WTC11 (cell line): ENCODE data around the gene UBE2D2. TPM values are rescaled to one million over a fixed set of nuclear protein-coding genes. Genes with fewer than 3 reads are reported as not detected.

Source experiments
- ATAC-seq: fragments of 200-7000 bp; cut with Tn5 transposase; 2 replicates; pipeline ENCODE4 v1.10.0; 2021; ENCODE audit warnings: mild to moderate bottlenecking, moderate library complexity
- CTCF ChIA-PET: fragments of 300-600 bp; sonication (Branson Sonifier 250); formaldehyde crosslinking; loops from one replicate; lab custom pipeline; 2021; ENCODE audit warnings: antibody characterized with exemption; lab: Charles Lee
- POLR2A ChIA-PET: fragments of 350-600 bp; sonication (Branson Sonifier 250); formaldehyde crosslinking; loops from one replicate; lab custom pipeline; 2021; ENCODE audit warnings: antibody characterized with exemption; lab: Charles Lee
- DNase-seq: peaks from one replicate; pipeline ENCODE4 v3.0.0; 2021; ENCODE audit warnings: low spot score
- H3K27ac Mint-ChIP-seq: 2 replicates; pipeline ENCODE4 v1.8.0; 2021; ENCODE audit warnings: mixed read lengths
- H3K27me3 Mint-ChIP-seq: 2 replicates; pipeline ENCODE4 v1.8.0; 2021; ENCODE audit warnings: low read depth, mild to moderate bottlenecking, moderate library complexity, mixed read lengths
- H3K36me3 Mint-ChIP-seq: 2 replicates; pipeline ENCODE4 v1.8.0; 2021; ENCODE audit warnings: mixed read lengths
- H3K4me1 Mint-ChIP-seq: 2 replicates; pipeline ENCODE4 v1.8.0; 2022; ENCODE audit warnings: mixed read lengths
- H3K4me3 Mint-ChIP-seq: 2 replicates; pipeline ENCODE4 v1.8.0; 2021; ENCODE audit warnings: mild to moderate bottlenecking, moderate library complexity, mixed read lengths
- H3K9me3 Mint-ChIP-seq: 2 replicates; pipeline ENCODE4 v1.8.0; 2021; ENCODE audit warnings: mixed read lengths
- CREB1 ChIP-seq: sonication (generic); formaldehyde crosslinking; IDR thresholded peaks from 2 replicates; pipeline ENCODE4 v1.8.0; 2023; ENCODE audit warnings: mild to moderate bottlenecking, missing genetic modification reagents
- EMX1 ChIP-seq: fragments of 250-450 bp; sonication (Bioruptor Pico); IDR thresholded peaks from 2 replicates; pipeline ENCODE4 v1.8.0; 2021; ENCODE audit warnings: mild to moderate bottlenecking
- ESRRA ChIP-seq: sonication (generic); formaldehyde crosslinking; IDR thresholded peaks from 2 replicates; pipeline ENCODE4 v1.8.1; 2022; ENCODE audit warnings: mild to moderate bottlenecking, missing genetic modification reagents, borderline replicate concordance
- JAZF1 ChIP-seq: fragments of 250-450 bp; sonication (Bioruptor Pico); IDR thresholded peaks from 2 replicates; pipeline ENCODE4 v1.9.0; 2021; ENCODE audit warnings: moderate library complexity, mild to moderate bottlenecking, inconsistent platforms
- MLX ChIP-seq: sonication (generic); formaldehyde crosslinking; IDR thresholded peaks from 2 replicates; pipeline ENCODE4 v1.8.1; 2023; ENCODE audit warnings: mild to moderate bottlenecking, missing genetic modification reagents, moderate library complexity
- MYBL2 ChIP-seq: sonication (generic); formaldehyde crosslinking; IDR thresholded peaks from 2 replicates; pipeline ENCODE4 v1.8.1; 2023; ENCODE audit warnings: mild to moderate bottlenecking, moderate library complexity, missing genetic modification reagents
- PRDM15 ChIP-seq: sonication (generic); formaldehyde crosslinking; IDR thresholded peaks from 2 replicates; pipeline ENCODE4 v1.8.0; 2022; ENCODE audit warnings: missing genetic modification reagents
- RORB ChIP-seq: fragments of 250-450 bp; sonication (Bioruptor Pico); IDR thresholded peaks from 2 replicates; pipeline ENCODE4 v1.9.0; 2021; ENCODE audit warnings: mild to moderate bottlenecking
- SOX15 ChIP-seq: fragments of 250-450 bp; sonication (Bioruptor Pico); IDR thresholded peaks from 2 replicates; pipeline ENCODE4 v1.9.0; 2021; ENCODE audit warnings: mild to moderate bottlenecking
- SP1 ChIP-seq: sonication (generic); formaldehyde crosslinking; conservative IDR thresholded peaks from 2 replicates; pipeline ENCODE4 v1.8.1; 2022; ENCODE audit warnings: missing genetic modification reagents
- TCF7 ChIP-seq: sonication (generic); formaldehyde crosslinking; IDR thresholded peaks from 2 replicates; pipeline ENCODE4 v1.8.0; 2022; ENCODE audit warnings: mild to moderate bottlenecking, low read depth, missing genetic modification reagents, moderate library complexity
- TP53 ChIP-seq: sonication (generic); formaldehyde crosslinking; IDR thresholded peaks from 2 replicates; pipeline ENCODE4 v1.8.1; 2023; ENCODE audit warnings: mild to moderate bottlenecking, missing genetic modification reagents
- ZNF425 ChIP-seq: fragments of 250-450 bp; sonication (Bioruptor Pico); conservative IDR thresholded peaks from 2 replicates; pipeline ENCODE4 v1.9.0; 2021; ENCODE audit warnings: mild to moderate bottlenecking
- total RNA-seq: library from RNA; stranded (reverse); gene quantifications from 3 replicates; pipeline ENCODE4 v1.2.3, GENCODE V29; 2021
- TF ChIP-seq, protein P1 (sequence below): sonication (generic); formaldehyde crosslinking; IDR thresholded peaks from 2 replicates; pipeline ENCODE4 v1.8.0; 2022; ENCODE audit warnings: mild to moderate bottlenecking, missing genetic modification reagents
- TF ChIP-seq, protein P2 (sequence below): fragments of 250-450 bp; sonication (Bioruptor Pico); IDR thresholded peaks from 2 replicates; pipeline ENCODE4 v1.8.0; 2021; ENCODE audit warnings: mild to moderate bottlenecking
- TF ChIP-seq, protein P3 (sequence below): fragments of 250-450 bp; sonication (Bioruptor Pico); IDR thresholded peaks from 2 replicates; pipeline ENCODE4 v1.9.0; 2021; ENCODE audit warnings: mild to moderate bottlenecking
- TF ChIP-seq, protein P4 (sequence below): sonication (generic); formaldehyde crosslinking; IDR thresholded peaks from 2 replicates; pipeline ENCODE4 v1.8.1; 2022; ENCODE audit warnings: missing genetic modification reagents, borderline replicate concordance
- TF ChIP-seq, protein P5 (sequence below): sonication (generic); formaldehyde crosslinking; IDR thresholded peaks from 2 replicates; pipeline ENCODE4 v1.8.1; 2023; ENCODE audit warnings: mild to moderate bottlenecking, missing genetic modification reagents, moderate library complexity

The UBE2D2 gene
- total RNA-seq, 1 experiment from 2014 or later: 183 TPM

- TF ChIP-seq MYBL2 (CRISPR knock-in tag): no peak
- TF ChIP-seq, protein P1, sequence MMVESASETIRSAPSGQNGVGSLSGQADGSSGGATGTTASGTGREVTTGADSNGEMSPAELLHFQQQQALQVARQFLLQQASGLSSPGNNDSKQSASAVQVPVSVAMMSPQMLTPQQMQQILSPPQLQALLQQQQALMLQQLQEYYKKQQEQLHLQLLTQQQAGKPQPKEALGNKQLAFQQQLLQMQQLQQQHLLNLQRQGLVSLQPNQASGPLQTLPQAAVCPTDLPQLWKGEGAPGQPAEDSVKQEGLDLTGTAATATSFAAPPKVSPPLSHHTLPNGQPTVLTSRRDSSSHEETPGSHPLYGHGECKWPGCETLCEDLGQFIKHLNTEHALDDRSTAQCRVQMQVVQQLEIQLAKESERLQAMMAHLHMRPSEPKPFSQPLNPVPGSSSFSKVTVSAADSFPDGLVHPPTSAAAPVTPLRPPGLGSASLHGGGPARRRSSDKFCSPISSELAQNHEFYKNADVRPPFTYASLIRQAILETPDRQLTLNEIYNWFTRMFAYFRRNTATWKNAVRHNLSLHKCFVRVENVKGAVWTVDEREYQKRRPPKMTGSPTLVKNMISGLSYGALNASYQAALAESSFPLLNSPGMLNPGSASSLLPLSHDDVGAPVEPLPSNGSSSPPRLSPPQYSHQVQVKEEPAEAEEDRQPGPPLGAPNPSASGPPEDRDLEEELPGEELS (CRISPR knock-in tag): no peak
- no peak for TF ChIP-seq JAZF1 (CRISPR knock-in tag)
- TF ChIP-seq, protein P2, sequence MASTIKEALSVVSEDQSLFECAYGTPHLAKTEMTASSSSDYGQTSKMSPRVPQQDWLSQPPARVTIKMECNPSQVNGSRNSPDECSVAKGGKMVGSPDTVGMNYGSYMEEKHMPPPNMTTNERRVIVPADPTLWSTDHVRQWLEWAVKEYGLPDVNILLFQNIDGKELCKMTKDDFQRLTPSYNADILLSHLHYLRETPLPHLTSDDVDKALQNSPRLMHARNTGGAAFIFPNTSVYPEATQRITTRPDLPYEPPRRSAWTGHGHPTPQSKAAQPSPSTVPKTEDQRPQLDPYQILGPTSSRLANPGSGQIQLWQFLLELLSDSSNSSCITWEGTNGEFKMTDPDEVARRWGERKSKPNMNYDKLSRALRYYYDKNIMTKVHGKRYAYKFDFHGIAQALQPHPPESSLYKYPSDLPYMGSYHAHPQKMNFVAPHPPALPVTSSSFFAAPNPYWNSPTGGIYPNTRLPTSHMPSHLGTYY (CRISPR knock-in tag): peak; percentile 56; the same call in 1 of the 2 replicates
- TF ChIP-seq, protein P3, sequence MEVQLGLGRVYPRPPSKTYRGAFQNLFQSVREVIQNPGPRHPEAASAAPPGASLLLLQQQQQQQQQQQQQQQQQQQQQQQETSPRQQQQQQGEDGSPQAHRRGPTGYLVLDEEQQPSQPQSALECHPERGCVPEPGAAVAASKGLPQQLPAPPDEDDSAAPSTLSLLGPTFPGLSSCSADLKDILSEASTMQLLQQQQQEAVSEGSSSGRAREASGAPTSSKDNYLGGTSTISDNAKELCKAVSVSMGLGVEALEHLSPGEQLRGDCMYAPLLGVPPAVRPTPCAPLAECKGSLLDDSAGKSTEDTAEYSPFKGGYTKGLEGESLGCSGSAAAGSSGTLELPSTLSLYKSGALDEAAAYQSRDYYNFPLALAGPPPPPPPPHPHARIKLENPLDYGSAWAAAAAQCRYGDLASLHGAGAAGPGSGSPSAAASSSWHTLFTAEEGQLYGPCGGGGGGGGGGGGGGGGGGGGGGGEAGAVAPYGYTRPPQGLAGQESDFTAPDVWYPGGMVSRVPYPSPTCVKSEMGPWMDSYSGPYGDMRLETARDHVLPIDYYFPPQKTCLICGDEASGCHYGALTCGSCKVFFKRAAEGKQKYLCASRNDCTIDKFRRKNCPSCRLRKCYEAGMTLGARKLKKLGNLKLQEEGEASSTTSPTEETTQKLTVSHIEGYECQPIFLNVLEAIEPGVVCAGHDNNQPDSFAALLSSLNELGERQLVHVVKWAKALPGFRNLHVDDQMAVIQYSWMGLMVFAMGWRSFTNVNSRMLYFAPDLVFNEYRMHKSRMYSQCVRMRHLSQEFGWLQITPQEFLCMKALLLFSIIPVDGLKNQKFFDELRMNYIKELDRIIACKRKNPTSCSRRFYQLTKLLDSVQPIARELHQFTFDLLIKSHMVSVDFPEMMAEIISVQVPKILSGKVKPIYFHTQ (CRISPR knock-in tag): no peak
- TF ChIP-seq CREB1 (CRISPR knock-in tag): no peak
- TF ChIP-seq MLX: no peak
- TF ChIP-seq, protein P4, sequence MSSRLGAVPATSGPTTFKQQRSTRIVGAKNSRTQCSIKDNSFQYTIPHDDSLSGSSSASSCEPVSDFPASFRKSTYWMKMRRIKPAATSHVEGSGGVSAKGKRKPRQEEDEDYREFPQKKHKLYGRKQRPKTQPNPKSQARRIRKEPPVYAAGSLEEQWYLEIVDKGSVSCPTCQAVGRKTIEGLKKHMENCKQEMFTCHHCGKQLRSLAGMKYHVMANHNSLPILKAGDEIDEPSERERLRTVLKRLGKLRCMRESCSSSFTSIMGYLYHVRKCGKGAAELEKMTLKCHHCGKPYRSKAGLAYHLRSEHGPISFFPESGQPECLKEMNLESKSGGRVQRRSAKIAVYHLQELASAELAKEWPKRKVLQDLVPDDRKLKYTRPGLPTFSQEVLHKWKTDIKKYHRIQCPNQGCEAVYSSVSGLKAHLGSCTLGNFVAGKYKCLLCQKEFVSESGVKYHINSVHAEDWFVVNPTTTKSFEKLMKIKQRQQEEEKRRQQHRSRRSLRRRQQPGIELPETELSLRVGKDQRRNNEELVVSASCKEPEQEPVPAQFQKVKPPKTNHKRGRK (CRISPR knock-in tag): no peak
- no peak for TF ChIP-seq TP53 (CRISPR knock-in tag)
Measured at GRCh38 chr5:139633295-139634027, 72.3 kb downstream of the UBE2D2 start (continued).

DNA sequence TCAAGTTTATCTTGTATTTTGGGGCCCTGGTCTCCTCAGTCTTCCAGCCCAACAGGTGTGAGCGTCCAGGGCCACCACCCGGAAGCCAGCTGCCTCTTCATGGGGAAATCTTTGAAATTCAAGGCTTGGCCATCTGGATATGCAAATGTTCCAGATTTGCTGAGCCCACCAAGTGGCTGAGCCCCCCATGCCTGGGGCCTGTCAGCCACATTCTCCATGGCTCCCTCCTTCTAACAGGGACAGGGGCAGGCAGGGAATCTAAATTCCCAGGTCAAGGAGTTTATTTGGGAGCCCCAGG, 72.8 kb downstream of the UBE2D2 start:
- no peak for DNase-seq
- Mint-ChIP-seq H3K4me3 (no peak overlapping the region), H3K9me3 (no peaks in the 10 kb centered on the region), H3K4me1 (peaks cover 46% of the 10 kb centered on the region), H3K27ac (no peak overlapping the region), H3K36me3 (peaks cover 7% of the 10 kb centered on the region; the same call in 1 of the 2 replicates), H3K27me3 (no peaks in the 10 kb centered on the region)
- no peak for ATAC-seq
- ChIA-PET POLR2A (interaction anchor here (1.0 to 2.1 kb wide), 7 partner anchors 11 to 132 kb away, joined by 3 to 10 read pairs (median 3); partner anchors contain the start of gene CXXC5), CTCF (interaction anchor here (0.6 to 12.0 kb wide), 46 partner anchors 9 to 335 kb away, joined by 3 to 247 read pairs (median 6); partner anchors contain the start of genes CXXC5 and DNAJC18)
- no peak for TF ChIP-seq PRDM15 (CRISPR knock-in tag)
- TF ChIP-seq SOX15 (CRISPR knock-in tag): no peak
- no peak for TF ChIP-seq RORB (CRISPR knock-in tag)
- no peak for TF ChIP-seq EMX1 (CRISPR knock-in tag)
- TF ChIP-seq, protein P5, sequence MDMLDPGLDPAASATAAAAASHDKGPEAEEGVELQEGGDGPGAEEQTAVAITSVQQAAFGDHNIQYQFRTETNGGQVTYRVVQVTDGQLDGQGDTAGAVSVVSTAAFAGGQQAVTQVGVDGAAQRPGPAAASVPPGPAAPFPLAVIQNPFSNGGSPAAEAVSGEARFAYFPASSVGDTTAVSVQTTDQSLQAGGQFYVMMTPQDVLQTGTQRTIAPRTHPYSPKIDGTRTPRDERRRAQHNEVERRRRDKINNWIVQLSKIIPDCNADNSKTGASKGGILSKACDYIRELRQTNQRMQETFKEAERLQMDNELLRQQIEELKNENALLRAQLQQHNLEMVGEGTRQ (CRISPR knock-in tag): no peak
- TF ChIP-seq ESRRA (CRISPR knock-in tag): no peak
- no peak for TF ChIP-seq JAZF1 (CRISPR knock-in tag)
- TF ChIP-seq ZNF425: no peak
- no peak for TF ChIP-seq SP1 (CRISPR knock-in tag)
- TF ChIP-seq TCF7 (CRISPR knock-in tag): no peak
